ENCODE results near the gene C5.

GRCh38 chr9:120934281-120934680, 115.8 kb downstream of the C5 start:
- no peak for TF ChIP-seq ZNF114 (CRISPR knock-in tag; IDR thresholded peaks at IDR 0.05)
- no peak for TF ChIP-seq POLR2AphosphoS5 (IDR thresholded peaks at IDR 0.05; ENCODE audit: low read depth)

All from GM23338 (cell line).